Hepatocyte (in vitro differentiated cells): ENCODE results near the gene PHACTR1. TPM values are rescaled to one million over a fixed set of nuclear protein-coding genes. Genes with fewer than 3 reads are reported as not detected.

ENCODE experiments used
- DNase-seq: peaks from one replicate; pipeline ENCODE4 v3.0.0-alpha.2; 2016; ENCODE audit warnings: low spot score
- H2AFZ ChIP-seq: fragments of 200-600 bp; sonication (generic); 2 replicates; pipeline ENCODE4 v1.6.0; 2016; ENCODE audit warnings: antibody characterized with exemption, mild to moderate bottlenecking
- H3K27ac ChIP-seq: fragments of 200-600 bp; sonication (generic); 2 replicates; pipeline ENCODE4 v1.5.1; 2016; ENCODE audit warnings: mild to moderate bottlenecking
- H3K27me3 ChIP-seq: fragments of 200-600 bp; sonication (generic); 2 replicates; pipeline ENCODE4 v1.6.1; 2016
- H3K36me3 ChIP-seq: fragments of 200-600 bp; sonication (generic); replicated peaks from 2 replicates; pipeline ENCODE4 v1.5.1; 2016; ENCODE audit warnings: low read depth; ENCODE audit not compliant: insufficient read depth
- H3K4me1 ChIP-seq: fragments of 200-600 bp; sonication (generic); 2 replicates; pipeline ENCODE4 v1.5.1; 2016; ENCODE audit warnings: mild to moderate bottlenecking, moderate library complexity; ENCODE audit not compliant: insufficient read depth
- H3K4me2 ChIP-seq: fragments of 200-600 bp; sonication (generic); 2 replicates; pipeline ENCODE4 v1.6.0; 2016
- H3K4me3 ChIP-seq: fragments of 200-600 bp; sonication (generic); 2 replicates; pipeline ENCODE4 v1.5.1; 2016; ENCODE audit warnings: mild to moderate bottlenecking
- H3K79me2 ChIP-seq: fragments of 200-600 bp; sonication (generic); 2 replicates; pipeline ENCODE4 v1.6.0; 2017; ENCODE audit warnings: mild to moderate bottlenecking
- H3K9me2 ChIP-seq: fragments of 200-600 bp; sonication (generic); replicated peaks from 2 replicates; pipeline ENCODE4 v1.6.0; 2017; ENCODE audit warnings: mild to moderate bottlenecking; ENCODE audit not compliant: insufficient read depth
- H3K9me3 ChIP-seq: fragments of 200-600 bp; sonication (generic); 2 replicates; pipeline ENCODE4 v1.5.1; 2016; ENCODE audit warnings: low read depth, mild to moderate bottlenecking
- H4K20me1 ChIP-seq: fragments of 200-600 bp; sonication (generic); 2 replicates; pipeline ENCODE4 v1.6.0; 2016; ENCODE audit warnings: mild to moderate bottlenecking; ENCODE audit not compliant: insufficient read depth, poor library complexity, severe bottlenecking
- EZH2 ChIP-seq: fragments of 200-600 bp; sonication (generic); IDR thresholded peaks from 2 replicates; pipeline ENCODE4 v1.6.1; 2016; ENCODE audit warnings: antibody characterized with exemption, mild to moderate bottlenecking, borderline replicate concordance
- EZH2phosphoT487 ChIP-seq: fragments of 200-600 bp; sonication (generic); IDR thresholded peaks from one replicate; pipeline ENCODE4 v1.6.1; 2018; ENCODE audit warnings: antibody characterized with exemption, mild to moderate bottlenecking, low read depth, moderate library complexity; ENCODE audit not compliant: unreplicated experiment, severe bottlenecking
- WGBS: methylation state at CpG from one replicate; pipeline ENCODE4 v1.1.6; 2016; ENCODE audit warnings: low lambda C conversion rate; ENCODE audit errors: missing lambda C conversion rate; 5-methylcytosine and 5-hydroxymethylcytosine counted together
- polyA plus RNA-seq: library from polyadenylated mRNA; unstranded; fragments of >200 nt; fragmentation: Nextera tagmentation; extraction: Ambion mirVana; gene quantifications from 2 replicates; pipeline ENCODE4 v1.2.1, GENCODE V29; 2016
- total RNA-seq: library from RNA; depleted of rRNA; stranded (reverse); fragments of >200 nt; gene quantifications from 2 replicates; pipeline ENCODE4 v1.2.3, GENCODE V29; 2014
- TF ChIP-seq, protein P1 (sequence below): fragments of 200-600 bp; sonication (generic); IDR thresholded peaks from 2 replicates; pipeline ENCODE4 v1.5.1; 2016; ENCODE audit warnings: antibody characterized with exemption, mild to moderate bottlenecking; ENCODE audit not compliant: poor library complexity

The PHACTR1 gene
- total and polyA plus RNA-seq, 2 experiments from 2014 or later = 3.0 to 4.3 TPM

- H2AFZ ChIP-seq = no peak overlapping the region
- no peak overlapping the region for H3K4me2 ChIP-seq
- H4K20me1 ChIP-seq = no peaks in the 10 kb centered on the region
- no peaks in the 10 kb centered on the region for H3K9me3 ChIP-seq
- peaks cover 3% of the 10 kb centered on the region for H3K27me3 ChIP-seq
- no peaks in the 10 kb centered on the region for H3K4me1 ChIP-seq
- no peak for TF ChIP-seq EZH2phosphoT487
- no peak for TF ChIP-seq EZH2
- TF ChIP-seq, protein P1, sequence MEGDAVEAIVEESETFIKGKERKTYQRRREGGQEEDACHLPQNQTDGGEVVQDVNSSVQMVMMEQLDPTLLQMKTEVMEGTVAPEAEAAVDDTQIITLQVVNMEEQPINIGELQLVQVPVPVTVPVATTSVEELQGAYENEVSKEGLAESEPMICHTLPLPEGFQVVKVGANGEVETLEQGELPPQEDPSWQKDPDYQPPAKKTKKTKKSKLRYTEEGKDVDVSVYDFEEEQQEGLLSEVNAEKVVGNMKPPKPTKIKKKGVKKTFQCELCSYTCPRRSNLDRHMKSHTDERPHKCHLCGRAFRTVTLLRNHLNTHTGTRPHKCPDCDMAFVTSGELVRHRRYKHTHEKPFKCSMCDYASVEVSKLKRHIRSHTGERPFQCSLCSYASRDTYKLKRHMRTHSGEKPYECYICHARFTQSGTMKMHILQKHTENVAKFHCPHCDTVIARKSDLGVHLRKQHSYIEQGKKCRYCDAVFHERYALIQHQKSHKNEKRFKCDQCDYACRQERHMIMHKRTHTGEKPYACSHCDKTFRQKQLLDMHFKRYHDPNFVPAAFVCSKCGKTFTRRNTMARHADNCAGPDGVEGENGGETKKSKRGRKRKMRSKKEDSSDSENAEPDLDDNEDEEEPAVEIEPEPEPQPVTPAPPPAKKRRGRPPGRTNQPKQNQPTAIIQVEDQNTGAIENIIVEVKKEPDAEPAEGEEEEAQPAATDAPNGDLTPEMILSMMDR = no peak
- H3K9me2 ChIP-seq = no peaks in the 10 kb centered on the region
- WGBS = 74% methylated on average over 3 of the region's 3 CpGs
- peak overlapping the region; percentile 68 for H3K27ac ChIP-seq
- H3K79me2 ChIP-seq = no peaks in the 10 kb centered on the region
- no peaks in the 10 kb centered on the region for H3K36me3 ChIP-seq
- H3K4me3 ChIP-seq = no peak overlapping the region
- DNase-seq = peak; percentile 6
Observed at GRCh38 chr6:12679341-12679740, 37.2 kb upstream of the PHACTR1 start.

- Histone ChIP-seq H3K4me1 (no peaks in the 10 kb centered on the region), H3K4me2 (no peak overlapping the region), H3K27me3 (peaks cover 21% of the 10 kb centered on the region), H3K4me3 (no peak overlapping the region), H3K9me2 (no peaks in the 10 kb centered on the region), H3K9me3 (no peaks in the 10 kb centered on the region), H3K36me3 (no peaks in the 10 kb centered on the region), H3K27ac (no peak overlapping the region), H2AFZ (no peak overlapping the region), H4K20me1 (no peaks in the 10 kb centered on the region), H3K79me2 (no peaks in the 10 kb centered on the region)
- DNase-seq = no peak
- WGBS = 93% methylated on average over 1 of the region's 1 CpG
- TF ChIP-seq, protein P1 = no peak
- TF ChIP-seq EZH2 = no peak
- TF ChIP-seq EZH2phosphoT487 = no peak
Observed at GRCh38 chr6:12693122-12693521, 23.4 kb upstream of the PHACTR1 start.

GRCh38 chr6:12698298-12698697 is 18.3 kb upstream of the PHACTR1 start:
- H3K79me2 ChIP-seq = no peaks in the 10 kb centered on the region
- no peak for DNase-seq
- 90% methylated on average over 4 of the region's 4 CpGs for WGBS
- no peak overlapping the region for H3K4me2 ChIP-seq
- H3K4me1 ChIP-seq = no peaks in the 10 kb centered on the region
- no peaks in the 10 kb centered on the region for H3K9me3 ChIP-seq
- no peaks in the 10 kb centered on the region for H3K36me3 ChIP-seq
- no peak overlapping the region for H3K4me3 ChIP-seq
- no peak overlapping the region for H3K27ac ChIP-seq
- H3K27me3 ChIP-seq = peaks cover 9% of the 10 kb centered on the region
- H4K20me1 ChIP-seq = no peaks in the 10 kb centered on the region
- no peak for TF ChIP-seq EZH2
- TF ChIP-seq EZH2phosphoT487 = no peak
- TF ChIP-seq, protein P1 = no peak
- H2AFZ ChIP-seq = no peak overlapping the region
- no peaks in the 10 kb centered on the region for H3K9me2 ChIP-seq

GRCh38 chr6:12704946-12705345 is 11.6 kb upstream of the PHACTR1 start:
- 94% methylated on average over 1 of the region's 1 CpG for WGBS
- Histone ChIP-seq H3K36me3 (no peaks in the 10 kb centered on the region), H3K79me2 (no peaks in the 10 kb centered on the region), H3K4me2 (no peak overlapping the region), H3K9me2 (no peaks in the 10 kb centered on the region), H3K9me3 (no peaks in the 10 kb centered on the region), H3K4me3 (no peak overlapping the region), H3K4me1 (no peaks in the 10 kb centered on the region), H3K27ac (no peak overlapping the region), H3K27me3 (peaks cover 4% of the 10 kb centered on the region), H4K20me1 (no peaks in the 10 kb centered on the region), H2AFZ (no peak overlapping the region)
- DNase-seq = no peak
- TF ChIP-seq EZH2 = no peak
- TF ChIP-seq, protein P1 = no peak
- TF ChIP-seq EZH2phosphoT487 = no peak
